Coronary artery (tissue), 2 donors: ENCODE measurements around the gene LIAS.

ENCODE experiments used
- DNase-seq: peaks from one replicate; pipeline ENCODE4 v3.0.0-alpha.2; 2017; ENCODE audit warnings: low spot score
- H3K27ac ChIP-seq, 2 donors: fragments of 200-600 bp; sonication (generic); one replicate each; pipeline ENCODE4 v1.5.1; 2016 to 2019
- H3K4me3 ChIP-seq: fragments of 200-600 bp; sonication (generic); 2 replicates; pipeline ENCODE4 v1.5.1; 2016; ENCODE audit warnings: mild to moderate bottlenecking, moderate library complexity
- TF ChIP-seq, protein P1 (sequence below): fragments of 200-600 bp; sonication (generic); IDR thresholded peaks from one replicate; pipeline ENCODE4 v1.5.1; 2019; ENCODE audit warnings: antibody characterized with exemption

Gene LIAS

GRCh38 chr4:39516407-39516966, 57.6 kb downstream of the LIAS start:
- no peak overlapping the region for H3K27ac ChIP-seq
- TF ChIP-seq, protein P1, sequence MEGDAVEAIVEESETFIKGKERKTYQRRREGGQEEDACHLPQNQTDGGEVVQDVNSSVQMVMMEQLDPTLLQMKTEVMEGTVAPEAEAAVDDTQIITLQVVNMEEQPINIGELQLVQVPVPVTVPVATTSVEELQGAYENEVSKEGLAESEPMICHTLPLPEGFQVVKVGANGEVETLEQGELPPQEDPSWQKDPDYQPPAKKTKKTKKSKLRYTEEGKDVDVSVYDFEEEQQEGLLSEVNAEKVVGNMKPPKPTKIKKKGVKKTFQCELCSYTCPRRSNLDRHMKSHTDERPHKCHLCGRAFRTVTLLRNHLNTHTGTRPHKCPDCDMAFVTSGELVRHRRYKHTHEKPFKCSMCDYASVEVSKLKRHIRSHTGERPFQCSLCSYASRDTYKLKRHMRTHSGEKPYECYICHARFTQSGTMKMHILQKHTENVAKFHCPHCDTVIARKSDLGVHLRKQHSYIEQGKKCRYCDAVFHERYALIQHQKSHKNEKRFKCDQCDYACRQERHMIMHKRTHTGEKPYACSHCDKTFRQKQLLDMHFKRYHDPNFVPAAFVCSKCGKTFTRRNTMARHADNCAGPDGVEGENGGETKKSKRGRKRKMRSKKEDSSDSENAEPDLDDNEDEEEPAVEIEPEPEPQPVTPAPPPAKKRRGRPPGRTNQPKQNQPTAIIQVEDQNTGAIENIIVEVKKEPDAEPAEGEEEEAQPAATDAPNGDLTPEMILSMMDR, result no peak
- no peak overlapping the region for H3K4me3 ChIP-seq
- no peak for DNase-seq

DNA sequence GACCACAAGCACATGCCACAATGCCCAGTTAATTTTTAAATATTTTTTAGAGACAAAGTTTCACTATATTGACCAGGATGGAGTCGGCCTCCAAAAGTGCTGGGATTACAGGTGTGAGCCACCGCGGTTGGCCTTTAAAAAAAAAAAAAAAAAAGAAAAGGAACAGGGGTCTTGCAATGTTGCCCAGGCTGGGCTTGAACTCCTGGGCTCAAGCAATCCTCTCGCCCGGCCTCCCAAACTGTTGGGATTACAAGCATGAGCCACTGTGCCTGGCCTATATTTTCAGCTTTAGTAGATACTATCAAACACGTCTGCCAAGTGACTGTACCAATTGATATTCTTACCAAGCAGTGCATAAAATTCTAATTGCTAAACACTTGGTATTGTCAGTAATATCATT, 59.6 kb downstream of the LIAS start:
- DNase-seq, result no peak
- TF ChIP-seq, protein P1, result no peak
- Histone ChIP-seq H3K4me3 (no peak overlapping the region), H3K27ac (no peak overlapping the region)

DNA sequence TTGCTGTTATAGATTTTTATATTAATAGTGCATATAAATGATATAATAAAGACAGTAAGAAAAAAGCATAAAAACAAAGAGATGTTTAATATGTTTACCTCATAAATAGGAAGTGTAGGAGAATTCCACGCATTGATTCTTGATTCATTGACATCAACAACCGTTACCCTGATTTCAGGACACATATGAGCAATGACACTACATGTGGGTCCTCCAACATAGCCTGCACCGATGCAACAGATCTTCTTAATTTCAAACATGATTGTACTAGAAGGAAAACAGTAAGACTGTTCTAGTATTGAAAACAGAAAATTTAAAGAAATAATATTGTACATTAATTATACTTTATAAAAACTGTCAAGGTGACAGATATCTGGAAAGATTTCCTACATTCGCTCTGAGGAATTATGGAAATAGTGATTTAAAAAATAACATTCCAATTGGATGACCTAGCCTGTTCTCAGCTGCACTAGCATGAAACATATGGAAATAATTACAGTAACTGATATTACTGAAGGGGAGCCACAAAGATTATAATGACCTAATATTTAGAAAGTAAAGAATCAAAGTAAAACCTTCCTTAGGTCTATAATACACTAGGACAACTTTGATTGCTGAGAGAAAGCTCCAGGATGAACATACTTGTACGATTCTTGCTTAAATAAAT, 62.5 kb downstream of the LIAS start:
- H3K27ac ChIP-seq, result no peak overlapping the region
- DNase-seq, result no peak
- TF ChIP-seq, protein P1, result no peak
- peak overlapping the region; percentile 1 for H3K4me3 ChIP-seq

- no peak for DNase-seq
- Histone ChIP-seq H3K27ac (no peak overlapping the region), H3K4me3 (no peak overlapping the region)
- TF ChIP-seq, protein P1, result no peak
These were observed 63.2 kb downstream of the LIAS start for GRCh38 chr4:39522068-39522467.

GRCh38 chr4:39524161-39524957, 65.5 kb downstream of the LIAS start:
- no peak for DNase-seq
- Histone ChIP-seq H3K27ac (no peak overlapping the region), H3K4me3 (no peak overlapping the region)
- TF ChIP-seq, protein P1, result no peak

DNA sequence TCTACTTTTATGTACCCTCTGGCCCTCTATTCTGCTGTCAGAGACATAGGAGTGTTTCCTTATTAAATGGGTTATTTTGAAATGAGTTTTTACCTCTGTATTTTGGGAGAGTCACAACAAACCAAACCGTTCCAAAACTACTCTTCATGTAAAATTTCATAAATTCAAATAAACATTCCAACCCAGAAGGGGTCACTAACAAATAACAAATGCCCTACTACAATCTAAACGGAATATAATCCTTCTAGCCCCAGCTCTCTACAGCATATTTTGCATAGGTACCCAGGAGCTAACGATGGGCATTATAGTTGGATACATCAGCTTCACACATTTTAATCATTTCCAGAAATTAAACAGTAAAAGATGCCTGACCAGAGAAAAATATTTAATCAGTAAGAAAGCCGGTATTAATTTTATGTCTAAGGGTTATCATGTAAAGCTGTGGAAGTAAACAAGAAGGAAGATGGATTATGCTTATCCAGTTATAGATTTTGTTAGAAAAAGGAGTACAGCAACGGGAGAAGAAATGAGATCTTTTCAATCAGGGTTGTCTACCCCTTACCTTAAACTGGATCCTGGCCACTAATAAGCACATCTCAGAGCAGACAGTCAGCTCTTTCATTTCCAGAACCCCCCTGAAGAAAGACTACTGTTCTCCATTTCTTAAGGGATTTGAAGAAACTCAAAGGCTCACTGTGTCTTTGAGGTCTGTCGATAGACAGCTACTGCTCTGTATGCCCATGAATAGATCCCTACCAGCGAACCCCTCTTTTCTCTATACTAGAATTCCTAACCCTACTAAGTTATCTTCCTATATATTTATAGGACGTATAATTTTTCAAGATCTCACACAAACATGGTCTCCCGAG, 67.2 kb downstream of the LIAS start:
- H3K27ac ChIP-seq, result peak overlapping the region; percentile 93 to 95
- DNase-seq, result no peak
- peak overlapping the region; percentile 92 for H3K4me3 ChIP-seq
- TF ChIP-seq, protein P1, result no peak
